Endothelial cell (in vitro differentiated cells): ENCODE data around the gene MED15. TPM values are rescaled to one million over a fixed set of nuclear protein-coding genes. Genes with fewer than 3 reads are reported as not detected.
A peak's percentile ranks its signal among the peaks of the same experiment; 100 is the strongest.
"Not testable (repeated sequence)": the region's sequence is repeated elsewhere in the genome, so short reads cannot be mapped to it uniquely, and the experiment has no call there.

Source experiments
- DNase-seq: peaks from one replicate; pipeline ENCODE4 v3.0.0; 2021; ENCODE audit warnings: low spot score
- H3K27ac Mint-ChIP-seq: one replicate; pipeline ENCODE4 v1.8.0; 2021; ENCODE audit warnings: mixed read lengths, inconsistent platforms; ENCODE audit not compliant: unreplicated experiment
- H3K27me3 Mint-ChIP-seq: one replicate; pipeline ENCODE4 v1.8.0; 2021; ENCODE audit warnings: mild to moderate bottlenecking, moderate library complexity, mixed read lengths, inconsistent platforms; ENCODE audit not compliant: unreplicated experiment
- H3K36me3 Mint-ChIP-seq: one replicate; pipeline ENCODE4 v1.8.0; 2021; ENCODE audit warnings: mild to moderate bottlenecking, low read depth, mixed read lengths, inconsistent platforms; ENCODE audit not compliant: unreplicated experiment
- H3K4me1 Mint-ChIP-seq: one replicate; pipeline ENCODE4 v1.8.0; 2021; ENCODE audit warnings: mild to moderate bottlenecking, mixed read lengths, inconsistent platforms; ENCODE audit not compliant: unreplicated experiment
- H3K4me3 Mint-ChIP-seq: one replicate; pipeline ENCODE4 v1.8.0; 2021; ENCODE audit warnings: mild to moderate bottlenecking, mixed read lengths, inconsistent platforms; ENCODE audit not compliant: unreplicated experiment
- H3K9me3 Mint-ChIP-seq: one replicate; pipeline ENCODE4 v1.8.0; 2021; ENCODE audit warnings: mixed read lengths, inconsistent platforms; ENCODE audit not compliant: unreplicated experiment
- CTCF ChIP-seq: fragments of 200-600 bp; sonication (generic); IDR thresholded peaks from one replicate; pipeline ENCODE4 v1.5.0; 2021; ENCODE audit warnings: antibody characterized with exemption; ENCODE audit not compliant: unreplicated experiment
- total RNA-seq: library from RNA; stranded (reverse); fragmentation: NEBNext Ultra II Directional; extraction: Animal tissue kit (Norgen Biotek cat#: 25700); gene quantifications from one replicate; pipeline ENCODE4 v1.2.1, GENCODE V29; 2021; ENCODE audit not compliant: unreplicated experiment

The MED15 gene
- total RNA-seq, 1 donor from 2014 or later = 165 TPM

DNA sequence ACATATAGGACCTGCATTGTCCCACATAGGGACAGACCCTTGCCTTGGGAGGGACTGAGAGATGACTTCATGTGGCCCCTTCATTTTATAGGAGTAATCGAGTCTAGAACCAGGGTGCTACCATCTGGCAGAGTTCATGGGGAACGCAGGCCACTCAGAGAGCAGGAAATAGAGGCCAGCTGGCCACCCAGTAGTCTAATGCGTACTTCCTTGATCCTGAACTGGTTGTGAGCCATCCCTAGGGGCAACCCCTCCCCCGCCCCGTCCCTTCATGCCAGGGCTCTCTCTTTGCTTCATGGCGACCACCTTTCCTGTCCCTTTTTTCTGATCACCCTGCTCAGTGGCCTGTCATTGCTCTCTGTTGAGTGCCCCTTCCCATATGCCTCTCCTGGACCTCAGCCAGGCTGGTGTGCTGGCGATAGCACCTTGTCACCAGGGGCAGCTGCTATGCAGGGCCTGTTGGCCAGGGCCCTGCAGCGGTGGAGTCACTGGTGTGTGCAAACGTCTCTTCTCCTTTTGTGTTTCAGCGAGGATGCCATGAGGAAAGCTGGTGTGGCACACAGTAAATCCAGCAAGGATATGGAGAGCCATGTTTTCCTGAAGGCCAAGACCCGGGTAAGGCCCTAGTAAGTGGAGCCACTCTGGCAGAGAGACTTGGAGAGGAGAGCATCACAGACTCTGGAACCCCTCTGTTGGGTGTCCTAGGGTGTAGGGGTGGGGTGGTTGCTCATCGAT, 29.3 kb downstream of the MED15 start:
- DNase-seq = no peak
- no peak for TF ChIP-seq CTCF
- Mint-ChIP-seq H3K27me3 (peaks cover 4% of the 10 kb centered on the region), H3K9me3 (no peaks in the 10 kb centered on the region), H3K4me1 (peaks cover 27% of the 10 kb centered on the region), H3K27ac (peak overlapping the region; percentile 21), H3K4me3 (no peak overlapping the region), H3K36me3 (peaks cover 40% of the 10 kb centered on the region)

DNA sequence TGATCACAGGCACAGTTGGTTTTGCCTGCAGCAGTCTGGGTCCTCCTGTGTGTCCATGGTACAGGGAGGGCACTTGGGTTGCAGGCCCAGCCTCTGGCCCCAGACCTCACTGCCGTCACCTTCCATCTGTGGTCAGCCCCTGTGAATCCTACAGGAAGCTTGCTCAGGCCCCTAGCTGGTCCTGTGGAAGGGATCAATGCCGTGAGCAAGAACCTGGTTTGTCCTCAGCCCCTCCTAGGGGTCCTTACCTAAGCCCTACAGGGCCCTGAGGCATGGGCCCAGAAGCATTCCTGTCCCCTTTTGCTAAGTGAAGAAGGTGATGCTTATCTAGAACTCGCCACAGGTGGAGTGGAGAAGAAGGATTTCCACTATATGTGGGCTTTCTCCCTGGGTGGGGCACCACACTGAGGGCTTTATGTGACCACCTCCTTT, 29.9 kb downstream of the MED15 start:
- Mint-ChIP-seq H3K9me3 (no peaks in the 10 kb centered on the region), H3K4me1 (peaks cover 21% of the 10 kb centered on the region), H3K4me3 (no peak overlapping the region), H3K27me3 (peaks cover 2% of the 10 kb centered on the region), H3K36me3 (peaks cover 42% of the 10 kb centered on the region), H3K27ac (no peak overlapping the region)
- TF ChIP-seq CTCF = no peak
- DNase-seq = no peak

- Mint-ChIP-seq H3K36me3 (peaks cover 45% of the 10 kb centered on the region), H3K27ac (no peak overlapping the region), H3K27me3 (peaks cover 2% of the 10 kb centered on the region), H3K9me3 (no peaks in the 10 kb centered on the region), H3K4me1 (peaks cover 16% of the 10 kb centered on the region), H3K4me3 (no peak overlapping the region)
- no peak for DNase-seq
- no peak for TF ChIP-seq CTCF
These were observed 30.6 kb downstream of the MED15 start for GRCh38 chr22:20537983-20538382.

- not testable (repeated sequence) for H3K27me3 Mint-ChIP-seq, H3K4me3 Mint-ChIP-seq, H3K27ac Mint-ChIP-seq, H3K9me3 Mint-ChIP-seq, DNase-seq
- Mint-ChIP-seq H3K36me3 (peaks cover 43% of the 10 kb centered on the region), H3K4me1 (peaks cover 11% of the 10 kb centered on the region)
These were observed 31.5 kb downstream of the MED15 start for GRCh38 chr22:20538875-20539274.

DNA sequence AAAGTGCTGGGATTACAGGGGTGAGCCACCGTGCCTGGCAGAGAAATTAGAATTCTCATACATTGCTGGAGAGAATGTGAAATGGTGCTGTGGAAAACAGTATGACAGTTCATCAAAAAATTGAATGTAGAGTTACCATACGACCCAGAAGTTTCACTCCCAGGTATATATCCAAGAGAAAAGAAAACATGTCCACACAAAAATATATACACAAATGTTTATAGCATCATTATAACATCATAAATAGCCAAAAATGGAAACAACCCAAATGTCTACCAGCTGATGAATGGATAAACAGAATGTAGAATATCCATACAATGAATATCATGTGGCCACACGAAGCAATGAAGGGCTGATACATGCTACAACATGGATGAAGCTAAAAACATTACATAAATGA, 34.6 kb downstream of the MED15 start:
- no peak for DNase-seq
- H3K36me3 Mint-ChIP-seq = peaks cover 43% of the 10 kb centered on the region
- no peak overlapping the region for H3K27ac Mint-ChIP-seq
- H3K9me3 Mint-ChIP-seq = no peaks in the 10 kb centered on the region
- no peak overlapping the region for H3K4me3 Mint-ChIP-seq
- no peaks in the 10 kb centered on the region for H3K4me1 Mint-ChIP-seq
- H3K27me3 Mint-ChIP-seq = no peaks in the 10 kb centered on the region
- TF ChIP-seq CTCF = no peak
